Measurements from ENCODE around the gene KCNQ2. TPM values are rescaled to one million over a fixed set of nuclear protein-coding genes. Genes with fewer than 3 reads are reported as not detected.
"Not testable (repeated sequence)": the region's sequence is repeated elsewhere in the genome, so short reads cannot be mapped to it uniquely, and the experiment has no call there.

The KCNQ2 gene
- polyA plus RNA-seq, 3 donors: not detected

- intact Hi-C loops (cut with micrococcal nuclease): no loop called here
Measured at GRCh38 chr20:63482021-63482587, 9.6 kb upstream of the KCNQ2 start.

GRCh38 chr20:63481503-63481902, 9.0 kb upstream of the KCNQ2 start:
- Histone ChIP-seq H3K4me2 (replicated peaks; ENCODE audit: extremely low read depth, low read length, poor library complexity, severe bottlenecking) (no peak overlapping the region), H3K27me3 (ENCODE audit: control insufficient read depth in 2 of 2, insufficient read depth in 2 of 2, low read length in 2 of 2) (peaks cover 0 to 5% of the 10 kb centered on the region in 2 donors), H3K27ac (ENCODE audit: low read depth in 1 of 2, low read length in 2 of 2) (no peak overlapping the region), H3K4me3 (replicated peaks in 1 of 3; ENCODE audit: low read depth in 2 of 3, low read length in 3 of 3) (no peak overlapping the region), H3K4me1 (ENCODE audit: control insufficient read depth in 1 of 2, insufficient read depth in 2 of 2, low read length in 2 of 2) (no peaks in the 10 kb centered on the region), H3K9ac (ENCODE audit: insufficient read depth, low read length, poor library complexity, severe bottlenecking) (no peak overlapping the region), H3K79me2 (ENCODE audit: insufficient read depth, low read length) (no peaks in the 10 kb centered on the region), H3K9me3 (replicated peaks in 1 of 2; ENCODE audit: control insufficient read depth in 1 of 2, insufficient read depth in 1 of 2, low read length in 2 of 2) (peaks cover 0 to 3% of the 10 kb centered on the region in 2 donors), H4K20me1 (ENCODE audit: insufficient read depth, low read length) (no peaks in the 10 kb centered on the region), H3K36me3 (replicated peaks in 1 of 2; ENCODE audit: control insufficient read depth in 1 of 2, insufficient read depth in 2 of 2, low read length in 2 of 2) (no peaks in the 10 kb centered on the region), H2AFZ (ENCODE audit: insufficient read depth, low read depth, low read length, poor library complexity, severe bottlenecking) (no peak overlapping the region)
- DNase-seq: no peak
- Mint-ChIP-seq H3K27ac (no peak overlapping the region), H3K27me3 (ENCODE audit: low read depth in 3 of 3) (peaks cover 25 to 44% (median 35%) of the 10 kb centered on the region in 3 donors), H3K9me3 (peaks cover 0 to 2% (median 0%) of the 10 kb centered on the region in 7 donors), H3K4me3 (no peak overlapping the region), H3K36me3 (no peaks in the 10 kb centered on the region), H3K4me1 (no peaks in the 10 kb centered on the region)
- intact Hi-C loops (cut with micrococcal nuclease): no loop called here
- 76% methylated on average over 9 of the region's 12 CpGs for WGBS (ENCODE audit: insufficient coverage)
- TF ChIP-seq CTCF (IDR thresholded peaks at IDR 0.05): no peak

More at GRCh38 chr20:63482021-63482587, 9.6 kb upstream of the KCNQ2 start:
- H3K4me1 ChIP-seq (ENCODE audit: control insufficient read depth in 1 of 2, insufficient read depth in 2 of 2, low read length in 2 of 2): no peaks in the 10 kb centered on the region
- H3K27me3 ChIP-seq (ENCODE audit: control insufficient read depth in 2 of 2, insufficient read depth in 2 of 2, low read length in 2 of 2): peaks cover 0 to 3% of the 10 kb centered on the region in 2 donors
- WGBS (ENCODE audit: insufficient coverage): 74% methylated on average over 8 of the region's 11 CpGs
- no peaks in the 10 kb centered on the region for H3K36me3 ChIP-seq (replicated peaks in 1 of 2; ENCODE audit: control insufficient read depth in 1 of 2, insufficient read depth in 2 of 2, low read length in 2 of 2)
- no peaks in the 10 kb centered on the region for H4K20me1 ChIP-seq (ENCODE audit: insufficient read depth, low read length)
- Mint-ChIP-seq H3K36me3 (no peaks in the 10 kb centered on the region), H3K9me3 (peaks cover 0 to 2% (median 0%) of the 10 kb centered on the region in 7 donors), H3K27me3 (ENCODE audit: low read depth in 3 of 3) (peaks cover 21 to 41% (median 32%) of the 10 kb centered on the region in 3 donors), H3K4me3 (no peak overlapping the region), H3K27ac (peak overlapping the region in 1 of 7 donors; percentile 7), H3K4me1 (no peaks in the 10 kb centered on the region)
- H2AFZ ChIP-seq (ENCODE audit: insufficient read depth, low read depth, low read length, poor library complexity, severe bottlenecking): no peak overlapping the region
- no peak overlapping the region for H3K9ac ChIP-seq (ENCODE audit: insufficient read depth, low read length, poor library complexity, severe bottlenecking)
- H3K79me2 ChIP-seq (ENCODE audit: insufficient read depth, low read length): no peaks in the 10 kb centered on the region
- no peak for TF ChIP-seq CTCF (IDR thresholded peaks at IDR 0.05)
- DNase-seq: no peak
- H3K9me3 ChIP-seq (replicated peaks in 1 of 2; ENCODE audit: control insufficient read depth in 1 of 2, insufficient read depth in 1 of 2, low read length in 2 of 2): peaks cover 0 to 3% of the 10 kb centered on the region in 2 donors
- H3K4me2 ChIP-seq (replicated peaks; ENCODE audit: extremely low read depth, low read length, poor library complexity, severe bottlenecking): no peak overlapping the region
- no peak overlapping the region for H3K27ac ChIP-seq (ENCODE audit: low read depth in 1 of 2, low read length in 2 of 2)
- H3K4me3 ChIP-seq (replicated peaks in 1 of 3; ENCODE audit: low read depth in 2 of 3, low read length in 3 of 3): no peak overlapping the region

GRCh38 chr20:63479695-63480419, 7.4 kb upstream of the KCNQ2 start:
- H2AFZ ChIP-seq (ENCODE audit: insufficient read depth, low read depth, low read length, poor library complexity, severe bottlenecking); H3K27ac Mint-ChIP-seq; H3K4me2 ChIP-seq (replicated peaks; ENCODE audit: extremely low read depth, low read length, poor library complexity, severe bottlenecking); H3K36me3 ChIP-seq (replicated peaks in 1 of 2; ENCODE audit: control insufficient read depth in 1 of 2, insufficient read depth in 2 of 2, low read length in 2 of 2); H3K27ac ChIP-seq (ENCODE audit: low read depth in 1 of 2, low read length in 2 of 2); H3K9me3 ChIP-seq (replicated peaks in 1 of 2; ENCODE audit: control insufficient read depth in 1 of 2, insufficient read depth in 1 of 2, low read length in 2 of 2); H3K4me1 ChIP-seq (ENCODE audit: control insufficient read depth in 1 of 2, insufficient read depth in 2 of 2, low read length in 2 of 2); intact Hi-C loops (cut with micrococcal nuclease); DNase-seq; H3K36me3 Mint-ChIP-seq; H3K4me3 ChIP-seq (replicated peaks in 1 of 3; ENCODE audit: low read depth in 2 of 3, low read length in 3 of 3); H4K20me1 ChIP-seq (ENCODE audit: insufficient read depth, low read length); H3K9ac ChIP-seq (ENCODE audit: insufficient read depth, low read length, poor library complexity, severe bottlenecking); H3K9me3 Mint-ChIP-seq; H3K4me1 Mint-ChIP-seq; H3K79me2 ChIP-seq (ENCODE audit: insufficient read depth, low read length): not testable (repeated sequence)
- peaks cover 0 to 16% of the 10 kb centered on the region in 2 donors for H3K27me3 ChIP-seq (ENCODE audit: control insufficient read depth in 2 of 2, insufficient read depth in 2 of 2, low read length in 2 of 2)
- Mint-ChIP-seq H3K4me3 (peak overlapping the region in 1 of 2 donors; percentile 31), H3K27me3 (ENCODE audit: low read depth in 3 of 3) (peaks cover 35 to 53% (median 41%) of the 10 kb centered on the region in 3 donors)
- WGBS (ENCODE audit: insufficient coverage): 67% methylated on average over 24 of the region's 32 CpGs
